Cerebellar nuclear complex (tissue), 1 donor: ENCODE measurements around the gene ELMO1.

Experiments
- DNase-seq, 2 experiments: peaks; one replicate each; lab custom pipeline; 2025; lab: John Stamatoyannopoulos, UW

The ELMO1 gene

GRCh38 chr7:37216156-37216852, 232.4 kb downstream of the ELMO1 start:
- DNase-seq: no peak

- no peak for DNase-seq
Observed at GRCh38 chr7:37215290-37215923, 233.3 kb downstream of the ELMO1 start.

GRCh38 chr7:37212556-37212955, 236.1 kb downstream of the ELMO1 start:
- DNase-seq: no peak

GRCh38 chr7:37212051-37212450, 236.6 kb downstream of the ELMO1 start:
- no peak for DNase-seq

- no peak for DNase-seq
Observed at GRCh38 chr7:37211097-37211880, 237.4 kb downstream of the ELMO1 start.

GRCh38 chr7:37209195-37209594, 239.5 kb downstream of the ELMO1 start:
- no peak for DNase-seq

GRCh38 chr7:37208528-37208927, 240.1 kb downstream of the ELMO1 start:
- DNase-seq: no peak

- DNase-seq: no peak
Observed at GRCh38 chr7:37206192-37206591, 242.5 kb downstream of the ELMO1 start.

- DNase-seq: no peak
Observed at GRCh38 chr7:37205451-37205850, 243.2 kb downstream of the ELMO1 start.

- no peak for DNase-seq
Observed at GRCh38 chr7:37201876-37202198, 246.8 kb downstream of the ELMO1 start.

GRCh38 chr7:37201003-37201875, 247.4 kb downstream of the ELMO1 start:
- DNase-seq: peak in 1 of 2 experiments; percentile 68

GRCh38 chr7:37198906-37199485, 249.7 kb downstream of the ELMO1 start:
- peak in 1 of 2 experiments; percentile 42 for DNase-seq

GRCh38 chr7:37198041-37198905, 250.4 kb downstream of the ELMO1 start:
- DNase-seq: no peak

- DNase-seq: no peak
Observed at GRCh38 chr7:37197108-37197507, 251.6 kb downstream of the ELMO1 start.

- no peak for DNase-seq
Observed at GRCh38 chr7:37196676-37197075, 252.0 kb downstream of the ELMO1 start.

- DNase-seq: no peak
Observed at GRCh38 chr7:37195388-37195787, 253.3 kb downstream of the ELMO1 start.

- no peak for DNase-seq
Observed at GRCh38 chr7:37194943-37195342, 253.7 kb downstream of the ELMO1 start.

GRCh38 chr7:37193775-37194135, 254.9 kb downstream of the ELMO1 start:
- no peak for DNase-seq

- DNase-seq: no peak
Observed at GRCh38 chr7:37193087-37193774, 255.4 kb downstream of the ELMO1 start.

- DNase-seq: no peak
Observed at GRCh38 chr7:37191797-37192196, 256.9 kb downstream of the ELMO1 start.
